Limb (tissue), 2 donors: ENCODE data around the gene RAB11FIP5.

Source experiments
- DNase-seq, 2 donors: peaks; one replicate each; pipeline ENCODE4 v3.0.0-alpha.2; 2016; ENCODE audit errors: extremely low spot score in 2 of 2

The RAB11FIP5 gene

GRCh38 chr2:73033766-73034381 is 78.9 kb downstream of the RAB11FIP5 start:
- DNase-seq = no peak

DNA sequence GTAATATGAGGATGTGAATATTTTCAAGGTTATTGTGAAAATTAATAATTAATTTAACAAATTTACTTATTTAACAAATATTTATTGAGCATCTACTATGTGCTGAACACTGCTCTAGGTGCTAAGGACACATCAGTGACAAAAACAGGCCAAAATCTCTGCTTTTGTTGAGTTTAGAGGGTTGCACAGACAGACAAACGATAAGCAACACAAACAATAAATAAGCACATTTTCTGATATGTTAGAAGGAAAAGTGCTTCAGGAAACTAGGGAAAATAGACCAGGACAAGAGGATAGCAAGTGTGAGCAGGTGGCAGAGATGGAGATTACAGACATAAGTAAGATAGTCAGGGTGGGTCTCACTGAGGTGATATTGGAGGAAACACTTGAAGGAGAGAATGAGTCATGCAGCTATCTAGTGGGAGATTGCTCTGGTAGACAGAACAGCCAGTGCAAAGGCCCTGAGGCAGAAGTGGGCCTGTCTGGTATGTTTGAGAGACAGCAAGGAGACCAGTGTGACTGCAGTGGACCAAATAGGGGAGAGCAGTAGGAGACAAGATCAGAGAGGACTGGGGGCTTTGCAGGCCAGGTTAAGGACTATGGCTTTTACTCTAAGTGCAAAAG is 79.5 kb downstream of the RAB11FIP5 start:
- no peak for DNase-seq

GRCh38 chr2:73032702-73033097 is 80.0 kb downstream of the RAB11FIP5 start:
- no peak for DNase-seq

- DNase-seq = no peak
Measured at GRCh38 chr2:73031725-73032701, 80.7 kb downstream of the RAB11FIP5 start.

DNA sequence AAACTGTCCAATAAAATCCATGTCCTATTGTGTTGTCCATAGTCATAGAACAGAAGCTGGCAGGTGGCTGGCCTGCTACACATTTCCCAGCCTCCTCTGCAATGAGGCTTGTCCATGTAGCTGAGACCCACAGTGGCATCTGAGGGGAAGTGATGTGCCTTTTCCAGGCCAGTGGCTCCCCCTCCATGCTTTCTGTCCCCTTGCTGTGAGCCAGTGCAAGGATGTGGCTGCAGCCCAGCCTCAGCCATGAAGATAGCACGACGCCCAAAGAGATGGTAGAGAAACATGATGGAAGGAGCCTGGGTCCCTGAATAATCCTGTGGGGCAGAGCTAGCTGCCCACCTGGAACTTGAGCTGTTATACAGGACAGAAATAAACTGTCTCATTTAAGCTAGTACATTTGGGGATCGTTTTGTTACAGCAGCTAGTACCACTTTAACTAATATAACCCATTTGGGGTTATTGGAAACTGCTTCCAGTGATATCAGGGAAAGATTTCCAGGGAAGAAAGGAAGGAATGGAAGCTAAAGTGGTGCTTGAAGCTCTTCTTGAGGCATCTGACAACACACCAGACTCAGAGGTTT is 81.6 kb downstream of the RAB11FIP5 start:
- no peak for DNase-seq

GRCh38 chr2:73028841-73029240 is 83.9 kb downstream of the RAB11FIP5 start:
- DNase-seq = no peak

DNA sequence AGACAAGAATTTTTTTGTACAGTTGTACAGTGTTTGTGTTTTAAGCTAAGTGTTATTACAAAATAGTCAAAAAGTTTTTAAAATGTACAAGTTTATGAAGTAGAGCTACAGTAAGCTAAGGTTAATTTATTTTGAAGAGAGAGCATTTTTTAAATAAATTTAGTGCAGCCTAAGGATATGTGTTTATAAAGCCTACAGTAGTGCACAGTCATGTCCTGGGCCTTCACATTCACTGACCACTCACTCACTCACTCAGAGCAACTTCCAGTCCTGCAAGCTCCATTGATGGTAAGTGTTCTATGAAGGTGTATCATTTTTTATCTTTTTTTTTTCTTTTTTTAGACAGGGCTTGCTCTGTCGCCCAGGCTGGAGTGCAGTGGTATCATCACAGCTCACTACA is 85.4 kb downstream of the RAB11FIP5 start:
- DNase-seq = no peak

- no peak for DNase-seq
Measured at GRCh38 chr2:73023497-73023896, 89.3 kb downstream of the RAB11FIP5 start.
